GM06990 (cell line): ENCODE results near the gene MPC1.
"Not testable (repeated sequence)": the region's sequence is repeated elsewhere in the genome, so short reads cannot be mapped to it uniquely, and the experiment has no call there.

Experiments used
- DNase-seq: peaks from one replicate; pipeline ENCODE4 v3.0.0-alpha.2; 2011; ENCODE audit not compliant: insufficient read length; ENCODE audit errors: extremely low read depth
- H3K27me3 ChIP-seq: replicated peaks from 2 replicates; pipeline ENCODE4 v1.6.0; 2011; ENCODE audit warnings: low read length; ENCODE audit not compliant: control insufficient read depth, insufficient read depth
- H3K36me3 ChIP-seq: 2 replicates; pipeline ENCODE4 v1.5.1; 2011; ENCODE audit warnings: low read length; ENCODE audit not compliant: control insufficient read depth, insufficient read depth
- H3K4me3 ChIP-seq: replicated peaks from 2 replicates; pipeline ENCODE4 v1.5.1; 2011; ENCODE audit warnings: low read depth, mild to moderate bottlenecking, control low read depth, low read length
- CTCF ChIP-seq: IDR thresholded peaks from 2 replicates; pipeline ENCODE4 v1.5.1; 2011; ENCODE audit warnings: low read length, control low read depth, mild to moderate bottlenecking, inconsistent platforms; ENCODE audit not compliant: insufficient read depth, poor library complexity, severe bottlenecking

Gene MPC1

GRCh38 chr6:166393535-166393823 is 10.7 kb upstream of the MPC1 start:
- no peak for TF ChIP-seq CTCF
- DNase-seq = no peak
- Histone ChIP-seq H3K27me3 (no peaks in the 10 kb centered on the region), H3K4me3 (no peak overlapping the region), H3K36me3 (no peaks in the 10 kb centered on the region)

GRCh38 chr6:166392755-166393534 is 10.2 kb upstream of the MPC1 start:
- not testable (repeated sequence) for H3K36me3 ChIP-seq, H3K4me3 ChIP-seq, H3K27me3 ChIP-seq, DNase-seq

- Histone ChIP-seq H3K27me3 (no peaks in the 10 kb centered on the region), H3K4me3 (no peak overlapping the region), H3K36me3 (no peaks in the 10 kb centered on the region)
- DNase-seq = no peak
- TF ChIP-seq CTCF = no peak
Measured at GRCh38 chr6:166389119-166389518, 6.4 kb upstream of the MPC1 start.

- no peaks in the 10 kb centered on the region for H3K27me3 ChIP-seq
- no peak for TF ChIP-seq CTCF
- DNase-seq = no peak
- no peaks in the 10 kb centered on the region for H3K36me3 ChIP-seq
- H3K4me3 ChIP-seq = no peak overlapping the region
Measured at GRCh38 chr6:166388290-166389004, 5.7 kb upstream of the MPC1 start.

GRCh38 chr6:166387642-166388289 is 5.0 kb upstream of the MPC1 start:
- H3K4me3 ChIP-seq = no peak overlapping the region
- no peaks in the 10 kb centered on the region for H3K27me3 ChIP-seq
- H3K36me3 ChIP-seq = no peaks in the 10 kb centered on the region
- no peak for DNase-seq
- TF ChIP-seq CTCF = no peak

- H3K36me3 ChIP-seq, DNase-seq, H3K27me3 ChIP-seq, H3K4me3 ChIP-seq: not testable (repeated sequence)
Measured at GRCh38 chr6:166387098-166387497, 4.4 kb upstream of the MPC1 start.
